ENCODE data around the gene ATG4B.
A peak's percentile ranks its signal among the peaks of the same experiment; 100 is the strongest.

Gene ATG4B

GRCh38 chr2:241613017-241613780 is 24.3 kb upstream of the ATG4B start:
- no peak for DNase-seq

- no peak for DNase-seq
Measured at GRCh38 chr2:241615041-241615440, 22.5 kb upstream of the ATG4B start.

- DNase-seq: no peak
Measured at GRCh38 chr2:241615522-241616052, 21.9 kb upstream of the ATG4B start.

GRCh38 chr2:241616168-241617125 is 21.0 kb upstream of the ATG4B start:
- no peak for DNase-seq

- DNase-seq: no peak
Measured at GRCh38 chr2:241617431-241618154, 19.9 kb upstream of the ATG4B start.

- DNase-seq: no peak
Measured at GRCh38 chr2:241618296-241618805, 19.1 kb upstream of the ATG4B start.

GRCh38 chr2:241618829-241619228 is 18.7 kb upstream of the ATG4B start:
- no peak for DNase-seq

GRCh38 chr2:241619597-241620418 is 17.7 kb upstream of the ATG4B start:
- no peak for DNase-seq

GRCh38 chr2:241620419-241620769 is 17.1 kb upstream of the ATG4B start:
- DNase-seq: peak; percentile 24

- no peak for DNase-seq
Measured at GRCh38 chr2:241627675-241628074, 9.8 kb upstream of the ATG4B start.

- DNase-seq: no peak
Measured at GRCh38 chr2:241629762-241630435, 7.6 kb upstream of the ATG4B start.

- DNase-seq: no peak
Measured at GRCh38 chr2:241632478-241633325, 4.8 kb upstream of the ATG4B start.

- no peak for DNase-seq
Measured at GRCh38 chr2:241633561-241633960, 3.9 kb upstream of the ATG4B start.

GRCh38 chr2:241635756-241636155 is 1.7 kb upstream of the ATG4B start:
- DNase-seq: no peak

GRCh38 chr2:241636182-241637017 is 1.1 kb upstream of the ATG4B start:
- DNase-seq: peak; percentile 22

- DNase-seq: peak; percentile 15
Measured at GRCh38 chr2:241637795-241638660, 535 bp downstream of the ATG4B start.

- no peak for DNase-seq
Measured at GRCh38 chr2:241638940-241639339, 1.4 kb downstream of the ATG4B start.

GRCh38 chr2:241639385-241639784 is 1.9 kb downstream of the ATG4B start:
- DNase-seq: no peak

Measured in fibroblast of skin of scalp (primary cell).